PC-3 (cell line): ENCODE results near the gene TYMS. TPM values are rescaled to one million over a fixed set of nuclear protein-coding genes. Genes with fewer than 3 reads are reported as not detected.

Source experiments
- ATAC-seq: fragments of 200-7000 bp; cut with Tn5 transposase; 2 replicates; pipeline ENCODE4 v1.9.1; 2020; ENCODE audit warnings: mild to moderate bottlenecking, moderate library complexity
- Bru-seq: library from RNA; stranded (reverse); fragments of 400-500 nt; gene quantifications from one replicate; lab custom pipeline; 2021; lab: Mats Ljungman, UMichigan
- BruChase-seq, 2 experiments: library from RNA; stranded (reverse); fragments of 400-500 nt; gene quantifications; one replicate each; lab custom pipeline; 2021; lab: Mats Ljungman, UMichigan
- BruUV-seq: library from RNA; stranded (reverse); fragments of 400-500 nt; replicated peaks from 2 replicates; lab custom pipeline; 2021; lab: Mats Ljungman, UMichigan
- CTCF ChIA-PET: fragments of 300-600 bp; sonication (Branson Sonifier 250); formaldehyde crosslinking; loops from one replicate; lab custom pipeline; 2022; ENCODE audit warnings: antibody characterized with exemption; lab: Charles Lee
- POLR2A ChIA-PET: fragments of 300-600 bp; sonication (Branson Sonifier 250); formaldehyde crosslinking; loops from one replicate; lab custom pipeline; 2022; ENCODE audit warnings: antibody characterized with exemption; ENCODE audit not compliant: unreplicated experiment; lab: Charles Lee
- DNase-seq: peaks from one replicate; pipeline ENCODE4 v3.0.0-alpha.2; 2015
- H2AFZ ChIP-seq: fragments of 300-600 bp; sonication (generic); 2 replicates; pipeline ENCODE4 v1.6.0; 2016; ENCODE audit warnings: antibody characterized with exemption, low read length
- H3F3A ChIP-seq: fragments of 300-600 bp; sonication (generic); one replicate; pipeline ENCODE4 v1.6.0; 2017; ENCODE audit warnings: antibody characterized with exemption, low read length, control low read depth, mild to moderate bottlenecking; ENCODE audit not compliant: unreplicated experiment
- H3K27ac ChIP-seq: fragments of 300-600 bp; sonication (generic); 2 replicates; pipeline ENCODE4 v1.5.1; 2016; ENCODE audit warnings: mild to moderate bottlenecking, low read length
- H3K27me3 ChIP-seq: fragments of 300-600 bp; sonication (generic); 2 replicates; pipeline ENCODE4 v1.6.1; 2016; ENCODE audit warnings: low read length, mixed read lengths
- H3K36me3 ChIP-seq: fragments of 300-600 bp; sonication (generic); 2 replicates; pipeline ENCODE4 v1.6.1; 2016; ENCODE audit warnings: low read depth, mixed run types, low read length, mixed read lengths
- H3K4me1 ChIP-seq: fragments of 300-600 bp; sonication (generic); 2 replicates; pipeline ENCODE4 v1.5.1; 2016; ENCODE audit warnings: low read length; ENCODE audit not compliant: insufficient read depth
- H3K4me2 ChIP-seq: fragments of 300-600 bp; sonication (generic); 2 replicates; pipeline ENCODE4 v1.6.0; 2016; ENCODE audit warnings: low read length
- H3K4me3 ChIP-seq: fragments of 300-600 bp; sonication (generic); 2 replicates; pipeline ENCODE4 v1.5.1; 2016; ENCODE audit warnings: mild to moderate bottlenecking, low read length, mixed read lengths
- H3K79me2 ChIP-seq: fragments of 300-600 bp; sonication (generic); 2 replicates; pipeline ENCODE4 v1.6.1; 2017; ENCODE audit warnings: low read length, mixed read lengths
- H3K9ac ChIP-seq: fragments of 300-600 bp; sonication (generic); 2 replicates; pipeline ENCODE4 v1.6.0; 2016; ENCODE audit warnings: mild to moderate bottlenecking, low read length
- H3K9me2 ChIP-seq: fragments of 300-600 bp; sonication (generic); replicated peaks from 2 replicates; pipeline ENCODE4 v1.6.1; 2016; ENCODE audit warnings: mixed run types, low read length, mixed read lengths
- H3K9me3 ChIP-seq: fragments of 300-600 bp; sonication (generic); 2 replicates; pipeline ENCODE4 v1.6.1; 2016; ENCODE audit warnings: low read length, mixed read lengths
- H4K20me1 ChIP-seq: fragments of 300-600 bp; sonication (generic); 2 replicates; pipeline ENCODE4 v1.6.1; 2016; ENCODE audit warnings: low read length, mixed read lengths
- CTCF ChIP-seq: fragments of 300-600 bp; sonication (generic); conservative IDR thresholded peaks from 2 replicates; pipeline ENCODE4 v1.5.1; 2017; ENCODE audit warnings: antibody characterized with exemption, low read depth, mild to moderate bottlenecking, low read length
- EZH2 ChIP-seq: fragments of 300-600 bp; sonication (generic); IDR thresholded peaks from one replicate; pipeline ENCODE4 v1.6.1; 2017; ENCODE audit warnings: antibody characterized with exemption, mild to moderate bottlenecking, low read length; ENCODE audit not compliant: unreplicated experiment
- EZH2phosphoT487 ChIP-seq: fragments of 300-600 bp; sonication (generic); IDR thresholded peaks from 2 replicates; pipeline ENCODE4 v1.6.1; 2018; ENCODE audit warnings: mild to moderate bottlenecking, antibody characterized with exemption, low read length, borderline replicate concordance
- intact Hi-C: fragments of 100-400 bp; cut with micrococcal nuclease; formaldehyde crosslinking; loops from 2 replicates; pipeline ENCODE4 v1.9.0; 2023
- long read RNA-seq: library from polyadenylated mRNA; unstranded; transcript quantifications from one replicate; pipeline ENCODE4 v2.0.0, GENCODE V29; 2021; ENCODE audit not compliant: unreplicated experiment
- total RNA-seq: library from RNA; depleted of rRNA; stranded (reverse); fragments of >200 nt; gene quantifications from 2 replicates; pipeline ENCODE4 v1.2.3, GENCODE V29; 2014; rRNA removed

TYMS gene
- total RNA-seq (63.2 and 69.7 TPM in 2 replicates), Bru-seq, nascent RNA (percentile 76 among the genes with signal in this experiment), BruChase-seq, experiment 1, labeled RNA remaining after a 6-hour chase (percentile 78 among the genes with signal in this experiment), BruChase-seq, experiment 2, labeled RNA remaining after a 2-hour chase (percentile 54 among the genes with signal in this experiment)
- long read RNA-seq, transcript TYMS-203 (7 exons, 1,662 nt): major isoform, 48 of 55 reads
- long read RNA-seq, partial matches to known transcripts: 4 of 55 reads
- long read RNA-seq, other reads (novel, unspliced or antisense): 3 of 55 reads

- peaks cover 57% of the 10 kb centered on the region for H3K79me2 ChIP-seq
- peak; percentile 84 for DNase-seq
- no TSS peak for BruUV-seq
These were observed at the start of gene TYMS for GRCh38 chr18:657311-658000. Gene TYMS, plus strand, starts transcription at chr18:657653. Its CDS starts 90 bp downstream, at chr18:657743.

GRCh38 chr18:607930-608329 lies 49.5 kb upstream of the TYMS start:
- DNase-seq (no peak), ATAC-seq (no peak)
- Histone ChIP-seq H3K4me1 (no peaks in the 10 kb centered on the region), H2AFZ (no peak overlapping the region), H3K36me3 (no peaks in the 10 kb centered on the region), H3K4me3 (no peak overlapping the region), H3K79me2 (no peaks in the 10 kb centered on the region), H3K27me3 (peaks cover 34% of the 10 kb centered on the region), H3K9ac (no peak overlapping the region), H3K4me2 (no peak overlapping the region), H4K20me1 (no peaks in the 10 kb centered on the region), H3K9me2 (no peaks in the 10 kb centered on the region), H3K27ac (no peak overlapping the region), H3F3A (no peaks in the 10 kb centered on the region), H3K9me3 (no peaks in the 10 kb centered on the region)
- POLR2A ChIA-PET: no interaction called here
- intact Hi-C loops: no loop called here
- no TSS peak for BruUV-seq
- CTCF ChIA-PET: interaction anchor here (0.5 kb wide), 1 partner anchor 12 kb away, joined by 6 read pairs; no protein-coding TSS in a partner anchor
- TF ChIP-seq CTCF (no peak), EZH2phosphoT487 (no peak), EZH2 (no peak)

More at GRCh38 chr18:657311-658000, at the start of gene TYMS:
- POLR2A ChIA-PET: interaction anchor here (0.6 to 1.0 kb wide), 4 partner anchors 20 to 904 kb away, joined by 3 read pairs; no protein-coding TSS in a partner anchor
- Histone ChIP-seq H3K36me3 (peaks cover 32% of the 10 kb centered on the region), H3K4me1 (peaks cover 16% of the 10 kb centered on the region), H3K9me3 (no peaks in the 10 kb centered on the region), H3K4me3 (peak within 1 kb of the TSS; percentile 94), H3K4me2 (peak within 1 kb of the TSS; percentile 99), H3F3A (no peaks in the 10 kb centered on the region), H3K27me3 (no peaks in the 10 kb centered on the region), H3K27ac (peak within 1 kb of the TSS; percentile 79), H3K9ac (peak within 1 kb of the TSS; percentile 96), H2AFZ (peak within 1 kb of the TSS; percentile 90), H4K20me1 (0 out of 2 replicates have a peak, but pooled peaks cover 4% of the 10 kb centered on the region), H3K9me2 (no peaks in the 10 kb centered on the region)
- TF ChIP-seq EZH2phosphoT487 (no peak), CTCF (no peak), EZH2 (no peak)
- intact Hi-C loops: loop anchor here (10.0 kb wide), 1 partner anchor 47 kb away; no protein-coding TSS in a partner anchor
- peak; percentile 67 for ATAC-seq
- CTCF ChIA-PET: interaction anchor here (0.9 to 1.7 kb wide), 4 partner anchors 8 to 55 kb away, joined by 5 to 12 read pairs (median 6); partner anchors contain the start of gene ENOSF1
